Neural crest cell (in vitro differentiated cells): Measurements from ENCODE around the gene GANAB. TPM values are rescaled to one million over a fixed set of nuclear protein-coding genes. Genes with fewer than 3 reads are reported as not detected.
"Not testable (repeated sequence)": the region's sequence is repeated elsewhere in the genome, so short reads cannot be mapped to it uniquely, and the experiment has no call there.

Source experiments
- DNase-seq: peaks from one replicate; pipeline ENCODE4 v3.0.0; 2021; ENCODE audit warnings: low read depth, mixed read lengths, low spot score
- H3K27ac Mint-ChIP-seq: one replicate; pipeline ENCODE4 v1.8.0; 2021; ENCODE audit warnings: mild to moderate bottlenecking, mixed read lengths; ENCODE audit not compliant: unreplicated experiment
- H3K27me3 Mint-ChIP-seq: 2 replicates; pipeline ENCODE4 v1.8.0; 2021; ENCODE audit warnings: low read depth, mild to moderate bottlenecking, mixed read lengths
- H3K36me3 Mint-ChIP-seq: 2 replicates; pipeline ENCODE4 v1.8.0; 2021; ENCODE audit warnings: low read depth, mild to moderate bottlenecking, mixed read lengths
- H3K4me1 Mint-ChIP-seq: 2 replicates; pipeline ENCODE4 v1.8.0; 2021; ENCODE audit warnings: mixed read lengths
- H3K4me3 Mint-ChIP-seq: one replicate; pipeline ENCODE4 v1.8.0; 2021; ENCODE audit warnings: mild to moderate bottlenecking, mixed read lengths
- H3K9me3 Mint-ChIP-seq: 2 replicates; pipeline ENCODE4 v1.8.0; 2021; ENCODE audit warnings: mixed read lengths
- total RNA-seq: library from RNA; stranded (reverse); gene quantifications from 2 replicates; pipeline ENCODE4 v1.2.1, GENCODE V29; 2021
- TF ChIP-seq, protein P1 (sequence below): fragments of 200-600 bp; sonication (generic); conservative IDR thresholded peaks from 2 replicates; pipeline ENCODE4 v1.5.0; 2021; ENCODE audit warnings: antibody characterized with exemption, mild to moderate bottlenecking

GANAB gene
- total RNA-seq, 1 donor from 2014 or later: 366 TPM

DNA sequence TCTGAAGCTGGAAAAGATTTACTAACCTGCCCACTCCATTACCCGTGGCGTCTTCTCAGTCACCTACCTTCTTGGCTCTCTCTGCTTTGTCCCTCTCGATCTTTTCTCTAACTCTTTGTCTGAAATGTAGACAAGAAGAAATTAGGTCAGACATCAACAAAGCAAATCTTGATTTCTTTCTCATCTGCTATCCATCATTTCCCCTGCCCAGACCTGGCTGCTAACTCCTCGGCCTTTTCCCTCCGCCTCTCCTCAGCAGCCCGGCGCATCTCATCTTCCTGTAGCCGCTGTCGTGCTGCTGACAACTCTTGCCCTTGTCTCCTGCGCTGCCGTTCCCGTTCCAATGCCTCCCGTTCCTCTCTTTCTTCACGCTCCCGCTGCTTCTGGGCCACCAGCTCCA is 31.3 kb upstream of the GANAB start:
- peak overlapping the region; percentile 5 for H3K27ac Mint-ChIP-seq
- TF ChIP-seq, protein P1, sequence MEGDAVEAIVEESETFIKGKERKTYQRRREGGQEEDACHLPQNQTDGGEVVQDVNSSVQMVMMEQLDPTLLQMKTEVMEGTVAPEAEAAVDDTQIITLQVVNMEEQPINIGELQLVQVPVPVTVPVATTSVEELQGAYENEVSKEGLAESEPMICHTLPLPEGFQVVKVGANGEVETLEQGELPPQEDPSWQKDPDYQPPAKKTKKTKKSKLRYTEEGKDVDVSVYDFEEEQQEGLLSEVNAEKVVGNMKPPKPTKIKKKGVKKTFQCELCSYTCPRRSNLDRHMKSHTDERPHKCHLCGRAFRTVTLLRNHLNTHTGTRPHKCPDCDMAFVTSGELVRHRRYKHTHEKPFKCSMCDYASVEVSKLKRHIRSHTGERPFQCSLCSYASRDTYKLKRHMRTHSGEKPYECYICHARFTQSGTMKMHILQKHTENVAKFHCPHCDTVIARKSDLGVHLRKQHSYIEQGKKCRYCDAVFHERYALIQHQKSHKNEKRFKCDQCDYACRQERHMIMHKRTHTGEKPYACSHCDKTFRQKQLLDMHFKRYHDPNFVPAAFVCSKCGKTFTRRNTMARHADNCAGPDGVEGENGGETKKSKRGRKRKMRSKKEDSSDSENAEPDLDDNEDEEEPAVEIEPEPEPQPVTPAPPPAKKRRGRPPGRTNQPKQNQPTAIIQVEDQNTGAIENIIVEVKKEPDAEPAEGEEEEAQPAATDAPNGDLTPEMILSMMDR: no peak
- peak overlapping the region; percentile 92 for H3K4me3 Mint-ChIP-seq

DNA sequence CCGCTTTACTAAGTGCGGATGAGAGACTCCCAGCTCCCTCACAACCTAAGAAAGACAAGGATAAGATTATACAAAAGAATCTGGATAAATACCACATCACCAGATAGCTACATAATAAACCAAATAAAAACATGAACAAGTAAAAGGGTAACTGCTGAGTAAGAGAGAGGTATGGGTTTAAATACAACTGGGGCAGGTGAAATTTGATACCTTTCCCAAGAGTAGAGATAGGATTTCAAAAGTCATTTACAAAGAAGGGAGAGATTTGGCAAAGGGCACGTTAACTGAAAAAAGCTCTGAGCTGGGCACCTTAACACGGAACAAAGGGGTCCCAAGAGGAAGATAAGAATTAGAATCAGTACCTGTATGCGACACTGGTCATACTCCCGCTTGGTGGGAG is 30.7 kb upstream of the GANAB start:
- DNase-seq: no peak
- TF ChIP-seq, protein P1: no peak
- Mint-ChIP-seq H3K36me3 (peaks cover 5% of the 10 kb centered on the region), H3K27ac (peak overlapping the region; percentile 5), H3K27me3 (no peaks in the 10 kb centered on the region), H3K4me3 (peak overlapping the region; percentile 92), H3K9me3 (no peaks in the 10 kb centered on the region), H3K4me1 (peaks cover 41% of the 10 kb centered on the region)

More for the DNA sequence above, 31.3 kb upstream of the GANAB start:
- Mint-ChIP-seq H3K4me1 (peaks cover 36% of the 10 kb centered on the region), H3K27me3 (no peaks in the 10 kb centered on the region), H3K36me3 (peaks cover 5% of the 10 kb centered on the region), H3K9me3 (no peaks in the 10 kb centered on the region)
- DNase-seq: no peak

DNA sequence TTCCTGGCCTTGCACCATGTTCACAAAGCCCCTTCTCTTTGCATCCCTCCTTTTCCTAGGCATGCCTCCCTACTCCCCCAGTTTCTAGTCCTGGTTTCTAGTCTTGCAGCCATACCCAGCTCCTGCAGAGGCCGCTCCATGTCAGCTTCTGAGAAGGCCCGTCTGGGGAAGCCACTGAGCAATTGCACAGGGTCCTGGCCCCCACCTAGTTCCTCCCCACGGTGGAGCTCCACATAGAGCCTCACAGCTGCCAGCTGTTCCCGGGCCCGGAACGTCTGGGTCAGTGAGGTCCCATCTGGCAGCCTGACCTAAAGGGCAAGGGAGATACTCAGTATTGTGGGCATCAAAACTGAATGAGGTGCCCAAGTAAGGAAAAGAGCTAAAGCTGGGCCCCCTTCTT is 30.3 kb upstream of the GANAB start:
- no peaks in the 10 kb centered on the region for H3K9me3 Mint-ChIP-seq
- H3K4me1 Mint-ChIP-seq: peaks cover 45% of the 10 kb centered on the region
- no peak for DNase-seq
- TF ChIP-seq, protein P1: no peak
- H3K27me3 Mint-ChIP-seq: no peaks in the 10 kb centered on the region
- H3K4me3 Mint-ChIP-seq: peak overlapping the region; percentile 92
- peaks cover 5% of the 10 kb centered on the region for H3K36me3 Mint-ChIP-seq
- H3K27ac Mint-ChIP-seq: no peak overlapping the region

DNA sequence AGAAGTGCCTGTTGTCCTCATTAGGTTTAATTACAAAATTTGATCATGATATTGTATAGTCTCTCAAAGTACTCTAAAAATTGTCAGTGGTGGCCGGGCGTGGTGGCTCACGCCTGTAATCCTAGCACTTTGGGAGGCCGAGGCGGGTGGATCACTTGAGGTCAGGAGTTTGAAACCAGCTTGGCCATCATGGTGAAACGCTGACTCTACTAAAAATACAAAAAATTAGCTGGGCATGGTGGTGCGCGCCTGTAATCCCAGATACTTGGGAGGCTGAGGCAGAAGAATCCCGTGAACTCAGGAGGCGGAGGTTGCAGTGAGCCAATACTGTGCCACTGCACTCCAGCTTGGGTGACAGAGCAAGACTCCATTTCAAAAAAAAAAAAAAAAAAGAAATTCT is 29.0 kb upstream of the GANAB start:
- H3K4me1 Mint-ChIP-seq: peaks cover 50% of the 10 kb centered on the region
- not testable (repeated sequence) for H3K36me3 Mint-ChIP-seq, H3K9me3 Mint-ChIP-seq, DNase-seq, H3K27me3 Mint-ChIP-seq, H3K27ac Mint-ChIP-seq
- peak overlapping the region; percentile 55 for H3K4me3 Mint-ChIP-seq

DNA sequence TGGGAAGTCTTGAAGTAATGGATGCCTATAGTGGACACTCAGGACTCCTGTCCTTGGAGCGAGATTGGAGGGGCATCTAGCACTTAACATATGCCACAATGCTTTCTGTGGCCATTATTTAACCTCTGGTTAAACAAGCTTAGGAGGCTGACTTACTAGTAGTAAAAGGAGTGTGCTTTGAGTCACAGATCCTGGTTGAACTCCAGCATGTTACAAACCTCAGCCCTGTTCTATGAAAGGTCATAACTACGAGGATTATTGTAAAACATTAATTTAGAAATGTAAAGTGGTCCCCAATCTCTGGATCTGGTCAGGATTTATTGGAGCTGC is 26.7 kb upstream of the GANAB start:
- Mint-ChIP-seq H3K27ac (no peak overlapping the region), H3K36me3 (peaks cover 10% of the 10 kb centered on the region), H3K4me1 (peaks cover 50% of the 10 kb centered on the region), H3K9me3 (no peaks in the 10 kb centered on the region), H3K27me3 (no peaks in the 10 kb centered on the region), H3K4me3 (peak overlapping the region; percentile 100)
- no peak for DNase-seq
- TF ChIP-seq, protein P1: no peak

DNA sequence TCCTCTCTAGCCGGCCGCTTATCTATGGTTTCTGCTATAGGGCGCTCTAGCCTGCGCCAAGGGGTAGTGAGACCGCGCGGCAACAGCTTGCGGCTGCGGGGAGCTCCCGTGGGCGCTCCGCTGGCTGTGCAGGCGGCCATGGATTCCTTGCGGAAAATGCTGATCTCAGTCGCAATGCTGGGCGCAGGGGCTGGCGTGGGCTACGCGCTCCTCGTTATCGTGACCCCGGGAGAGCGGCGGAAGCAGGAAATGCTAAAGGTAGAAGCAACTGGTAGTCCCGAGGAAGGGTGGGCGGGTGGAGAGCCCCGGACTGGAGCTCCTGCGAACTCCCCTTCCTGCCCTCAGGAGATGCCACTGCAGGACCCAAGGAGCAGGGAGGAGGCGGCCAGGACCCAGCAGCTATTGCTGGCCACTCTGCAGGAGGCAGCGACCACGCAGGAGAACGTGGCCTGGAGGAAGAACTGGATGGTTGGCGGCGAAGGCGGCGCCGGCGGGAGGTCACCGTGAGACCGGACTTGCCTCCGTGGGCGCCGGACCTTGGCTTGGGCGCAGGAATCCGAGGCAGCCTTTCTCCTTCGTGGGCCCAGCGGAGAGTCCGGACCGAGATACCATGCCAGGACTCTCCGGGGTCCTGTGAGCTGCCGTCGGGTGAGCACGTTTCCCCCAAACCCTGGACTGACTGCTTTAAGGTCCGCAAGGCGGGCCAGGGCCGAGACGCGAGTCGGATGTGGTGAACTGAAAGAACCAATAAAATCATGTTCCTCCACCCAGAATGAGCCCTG is 25.4 kb upstream of the GANAB start, which contains the start of the genes LBHD1 and UQCC3:
TSS of gene LBHD1 (minus strand) at position 660 of the 782 bp plus-strand sequence. CDS start 2,236 bp downstream, outside the sequence.
TSS of gene UQCC3 (plus strand) at position 66 of the 782 bp plus-strand sequence. CDS start at position 139, 73 bp downstream.
- TF ChIP-seq, protein P1: no peak
- H3K27ac Mint-ChIP-seq: peak within 1 kb of the TSS; percentile 97
- H3K4me3 Mint-ChIP-seq: peak within 1 kb of the TSS; percentile 100
- H3K9me3 Mint-ChIP-seq: no peaks in the 10 kb centered on the region
- peak; percentile 72 for DNase-seq
- H3K4me1 Mint-ChIP-seq: peaks cover 47% of the 10 kb centered on the region
- no peaks in the 10 kb centered on the region for H3K27me3 Mint-ChIP-seq
- peaks cover 10% of the 10 kb centered on the region for H3K36me3 Mint-ChIP-seq
